Measurements from ENCODE around the gene LSS. TPM values are rescaled to one million over a fixed set of nuclear protein-coding genes. Genes with fewer than 3 reads are reported as not detected.

Gene LSS
- total RNA-seq, 1 donor from 2014 or later = 26.7 TPM

DNA sequence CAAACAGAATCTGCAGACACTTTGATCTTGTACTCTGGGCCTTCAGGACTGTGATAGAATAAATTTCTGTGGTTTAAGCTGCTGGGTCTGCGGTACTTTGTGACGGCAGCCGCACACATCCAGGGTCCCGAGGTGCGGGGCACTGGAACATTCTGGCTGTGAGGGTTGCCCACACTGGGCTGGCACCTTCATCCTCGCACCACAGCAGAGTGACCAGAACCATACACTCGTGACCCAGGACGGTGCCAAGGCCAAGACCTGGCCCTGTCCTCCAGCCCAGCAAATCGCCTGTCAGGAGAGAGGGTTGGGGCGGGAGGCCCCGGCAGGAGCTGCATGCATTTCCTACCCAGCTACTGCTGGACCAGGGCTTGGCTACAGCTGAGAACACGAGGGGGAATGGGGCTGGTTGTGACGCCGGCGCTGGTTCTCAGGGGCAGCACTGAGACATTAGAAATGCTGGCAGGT is 70.6 kb downstream of the LSS start:
- no peaks in the 10 kb centered on the region for H4K20me1 ChIP-seq (ENCODE audit: low read depth)
- H3K4me1 Mint-ChIP-seq = peaks cover 9% of the 10 kb centered on the region
- H3K9ac ChIP-seq = no peak overlapping the region
- H3K4me3 Mint-ChIP-seq = no peak overlapping the region
- peaks cover 3% of the 10 kb centered on the region for H3F3A ChIP-seq (ENCODE audit: low read depth)
- no peak overlapping the region for H3K27ac ChIP-seq
- H3K9me3 ChIP-seq (ENCODE audit: low read depth) = no peaks in the 10 kb centered on the region
- H3K4me2 ChIP-seq = no peak overlapping the region
- H3K27me3 ChIP-seq = no peaks in the 10 kb centered on the region
- no peak for DNase-seq (ENCODE audit: low spot score)
- H3K4me1 ChIP-seq = peaks cover 5% of the 10 kb centered on the region
- H3K79me2 ChIP-seq (ENCODE audit: low read depth) = no peaks in the 10 kb centered on the region
- H3K36me3 Mint-ChIP-seq = peaks cover 3% of the 10 kb centered on the region
- H3K36me3 ChIP-seq = no peaks in the 10 kb centered on the region
- no peak overlapping the region for H2AFZ ChIP-seq (replicated peaks)
- H3K27me3 Mint-ChIP-seq (ENCODE audit: insufficient read depth, low read depth) = peaks cover 6% of the 10 kb centered on the region
- H3K9me3 Mint-ChIP-seq = peaks cover 5% of the 10 kb centered on the region
- no peak for TF ChIP-seq EZH2phosphoT487 (IDR thresholded peaks at IDR 0.05)
- TF ChIP-seq CTCF (IDR thresholded peaks at IDR 0.05) = no peak
- no peak for TF ChIP-seq EZH2 (IDR thresholded peaks at IDR 0.05)
- no peak overlapping the region for H3K27ac Mint-ChIP-seq
- H3K4me3 ChIP-seq = no peak overlapping the region

GRCh38 chr21:46157396-46157986 is 71.1 kb downstream of the LSS start:
- no peak overlapping the region for H3K4me3 Mint-ChIP-seq
- no peaks in the 10 kb centered on the region for H3K27me3 ChIP-seq
- H3K27ac Mint-ChIP-seq = peak overlapping the region; percentile 83
- peaks cover 4% of the 10 kb centered on the region for H3F3A ChIP-seq (ENCODE audit: low read depth)
- DNase-seq (ENCODE audit: low spot score) = no peak
- peaks cover 5% of the 10 kb centered on the region for H3K4me1 ChIP-seq
- no peak for TF ChIP-seq EZH2phosphoT487 (IDR thresholded peaks at IDR 0.05)
- no peaks in the 10 kb centered on the region for H4K20me1 ChIP-seq (ENCODE audit: low read depth)
- no peaks in the 10 kb centered on the region for H3K36me3 ChIP-seq
- no peaks in the 10 kb centered on the region for H3K9me3 ChIP-seq (ENCODE audit: low read depth)
- H3K36me3 Mint-ChIP-seq = no peaks in the 10 kb centered on the region
- H3K9me3 Mint-ChIP-seq = peaks cover under 1% of the 10 kb centered on the region
- H3K79me2 ChIP-seq (ENCODE audit: low read depth) = no peaks in the 10 kb centered on the region
- H3K9ac ChIP-seq = no peak overlapping the region
- H3K4me3 ChIP-seq = no peak overlapping the region
- peaks cover 12% of the 10 kb centered on the region for H3K4me1 Mint-ChIP-seq
- H3K27ac ChIP-seq = no peak overlapping the region
- no peak overlapping the region for H2AFZ ChIP-seq (replicated peaks)
- peaks cover 6% of the 10 kb centered on the region for H3K27me3 Mint-ChIP-seq (ENCODE audit: insufficient read depth, low read depth)
- H3K4me2 ChIP-seq = no peak overlapping the region

DNA sequence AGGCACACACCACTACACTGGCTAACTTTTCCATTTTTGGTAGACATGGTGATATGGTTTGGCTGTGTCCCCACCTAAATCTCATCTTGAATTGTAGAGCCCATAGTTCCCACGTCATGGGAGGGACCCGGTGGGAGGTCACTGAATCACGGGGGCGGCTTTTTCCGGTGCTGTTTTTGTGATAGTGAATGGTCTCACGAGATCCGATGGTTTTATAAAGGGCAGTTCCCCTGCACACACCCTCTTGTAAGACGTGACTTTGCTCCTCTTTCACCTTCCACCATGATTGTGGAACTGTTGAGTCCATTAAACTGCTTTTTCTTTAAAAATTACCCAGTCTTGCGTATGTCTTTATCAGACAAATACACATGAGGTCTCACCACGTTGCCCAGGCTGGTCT is 71.9 kb downstream of the LSS start:
- Mint-ChIP-seq H3K4me1 (peaks cover 14% of the 10 kb centered on the region), H3K4me3 (no peak overlapping the region), H3K27ac (peak overlapping the region; percentile 50), H3K27me3 (ENCODE audit: insufficient read depth, low read depth) (peaks cover 6% of the 10 kb centered on the region), H3K36me3 (no peaks in the 10 kb centered on the region), H3K9me3 (no peaks in the 10 kb centered on the region)
- Histone ChIP-seq H3K4me3 (no peak overlapping the region), H4K20me1 (ENCODE audit: low read depth) (no peaks in the 10 kb centered on the region), H2AFZ (replicated peaks) (no peak overlapping the region), H3K4me2 (no peak overlapping the region), H3K79me2 (ENCODE audit: low read depth) (no peaks in the 10 kb centered on the region), H3K27me3 (no peaks in the 10 kb centered on the region), H3K4me1 (peaks cover 5% of the 10 kb centered on the region), H3K9ac (no peak overlapping the region), H3K27ac (no peak overlapping the region), H3K9me3 (ENCODE audit: low read depth) (no peaks in the 10 kb centered on the region), H3F3A (ENCODE audit: low read depth) (peaks cover 7% of the 10 kb centered on the region), H3K36me3 (no peaks in the 10 kb centered on the region)
- TF ChIP-seq EZH2phosphoT487 (IDR thresholded peaks at IDR 0.05) = no peak
- TF ChIP-seq EZH2 (IDR thresholded peaks at IDR 0.05) = no peak
- no peak for TF ChIP-seq CTCF (IDR thresholded peaks at IDR 0.05)
- no peak for DNase-seq (ENCODE audit: low spot score)

DNA sequence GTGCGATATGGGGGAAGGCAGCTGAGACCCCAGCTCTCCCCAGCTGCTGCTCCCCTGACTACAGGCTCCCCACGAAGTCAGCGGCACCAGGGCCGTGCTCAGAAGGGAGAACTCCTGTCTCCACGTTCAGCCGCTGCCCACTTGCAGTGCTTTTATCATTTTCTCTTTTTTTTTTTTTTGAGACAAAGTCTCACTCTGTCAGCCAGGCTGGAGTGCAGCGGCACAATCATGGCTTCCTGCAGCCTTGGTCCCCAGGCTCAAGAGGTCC is 72.3 kb downstream of the LSS start:
- Histone ChIP-seq H3K4me2 (no peak overlapping the region), H3K79me2 (ENCODE audit: low read depth) (no peaks in the 10 kb centered on the region), H3F3A (ENCODE audit: low read depth) (peaks cover 7% of the 10 kb centered on the region), H3K36me3 (no peaks in the 10 kb centered on the region), H3K9me3 (ENCODE audit: low read depth) (no peaks in the 10 kb centered on the region), H4K20me1 (ENCODE audit: low read depth) (no peaks in the 10 kb centered on the region), H3K9ac (no peak overlapping the region), H2AFZ (replicated peaks) (no peak overlapping the region), H3K4me3 (no peak overlapping the region), H3K27ac (no peak overlapping the region), H3K4me1 (peaks cover 6% of the 10 kb centered on the region), H3K27me3 (no peaks in the 10 kb centered on the region)
- H3K36me3 Mint-ChIP-seq = no peaks in the 10 kb centered on the region
- H3K4me1 Mint-ChIP-seq = peaks cover 14% of the 10 kb centered on the region
- no peak for TF ChIP-seq EZH2phosphoT487 (IDR thresholded peaks at IDR 0.05)
- no peaks in the 10 kb centered on the region for H3K9me3 Mint-ChIP-seq
- no peak for DNase-seq (ENCODE audit: low spot score)
- H3K4me3 Mint-ChIP-seq = no peak overlapping the region
- peak overlapping the region; percentile 50 for H3K27ac Mint-ChIP-seq
- H3K27me3 Mint-ChIP-seq (ENCODE audit: insufficient read depth, low read depth) = peaks cover 6% of the 10 kb centered on the region

Measured in neural progenitor cell (in vitro differentiated cells).